GM18868 (cell line): ENCODE results near the gene CD19.
A peak's percentile ranks its signal among the peaks of the same experiment; 100 is the strongest.
"Not testable (repeated sequence)": the region's sequence is repeated elsewhere in the genome, so short reads cannot be mapped to it uniquely, and the experiment has no call there.

Experiments
- ATAC-seq: cut with Tn5 transposase; IDR thresholded peaks from one replicate; pipeline ENCODE4 v1.9.1; 2021; ENCODE audit warnings: mild to moderate bottlenecking, moderate library complexity; ENCODE audit not compliant: unreplicated experiment

The CD19 gene

GRCh38 chr16:28935924-28936783, 4.4 kb downstream of the CD19 start:
- ATAC-seq, result peak; percentile 79

GRCh38 chr16:28936784-28937155, 5.0 kb downstream of the CD19 start:
- ATAC-seq, result no peak

- no peak for ATAC-seq
These were observed 5.6 kb downstream of the CD19 start for GRCh38 chr16:28937222-28937876.

- ATAC-seq, result no peak
These were observed 7.0 kb downstream of the CD19 start for GRCh38 chr16:28938721-28939120.

GRCh38 chr16:28939825-28940224, 8.1 kb downstream of the CD19 start:
- not testable (repeated sequence) for ATAC-seq

GRCh38 chr16:28943281-28943680, 11.5 kb downstream of the CD19 start:
- no peak for ATAC-seq

GRCh38 chr16:28946681-28947080, 14.9 kb downstream of the CD19 start:
- ATAC-seq, result no peak

- ATAC-seq, result peak; percentile 92
These were observed 19.1 kb downstream of the CD19 start, which contains the start of gene NFATC2IP for GRCh38 chr16:28950648-28951409. TSS of gene NFATC2IP (plus strand) at chr16:28950937. CDS start at chr16:28951012, 75 bp downstream.

GRCh38 chr16:28951410-28951943, 19.7 kb downstream of the CD19 start:
- ATAC-seq, result no peak

- ATAC-seq, result no peak
These were observed 26.4 kb downstream of the CD19 start for GRCh38 chr16:28958216-28958615.

GRCh38 chr16:28958836-28959235, 27.1 kb downstream of the CD19 start:
- no peak for ATAC-seq

- ATAC-seq, result no peak
These were observed 32.3 kb downstream of the CD19 start for GRCh38 chr16:28964072-28964471.

GRCh38 chr16:28964496-28964895, 32.7 kb downstream of the CD19 start:
- ATAC-seq, result no peak

- ATAC-seq, result no peak
These were observed 35.4 kb downstream of the CD19 start for GRCh38 chr16:28967156-28967555.

GRCh38 chr16:28969696-28970095, 37.9 kb downstream of the CD19 start:
- not testable (repeated sequence) for ATAC-seq

- no peak for ATAC-seq
These were observed 42.3 kb downstream of the CD19 start for GRCh38 chr16:28974007-28974436.

- peak; percentile 88 for ATAC-seq
These were observed 42.8 kb downstream of the CD19 start, which contains the start of gene SPNS1 for GRCh38 chr16:28974437-28975157. TSS of gene SPNS1 (plus strand) at chr16:28974778. CDS start at chr16:28975152, 374 bp downstream.

- ATAC-seq, result no peak
These were observed 43.4 kb downstream of the CD19 start for GRCh38 chr16:28975158-28975599.

- ATAC-seq, result no peak
These were observed 46.2 kb downstream of the CD19 start for GRCh38 chr16:28977703-28978662.
